22Rv1 (cell line): Measurements from ENCODE around the gene INO80C.

Source experiments
- H3K27ac ChIP-seq: fragments of 450-650 bp; 2 replicates; pipeline ENCODE4 v1.5.1; 2017
- ZFX ChIP-seq: fragments of 450-650 bp; IDR thresholded peaks from 2 replicates; pipeline ENCODE4 v1.6.1; 2017; ENCODE audit warnings: antibody characterized with exemption, borderline replicate concordance
- TF ChIP-seq, protein P1 (sequence below): fragments of 450-650 bp; IDR thresholded peaks from 2 replicates; pipeline ENCODE4 v1.5.1; 2017; ENCODE audit warnings: mild to moderate bottlenecking

Gene INO80C

DNA sequence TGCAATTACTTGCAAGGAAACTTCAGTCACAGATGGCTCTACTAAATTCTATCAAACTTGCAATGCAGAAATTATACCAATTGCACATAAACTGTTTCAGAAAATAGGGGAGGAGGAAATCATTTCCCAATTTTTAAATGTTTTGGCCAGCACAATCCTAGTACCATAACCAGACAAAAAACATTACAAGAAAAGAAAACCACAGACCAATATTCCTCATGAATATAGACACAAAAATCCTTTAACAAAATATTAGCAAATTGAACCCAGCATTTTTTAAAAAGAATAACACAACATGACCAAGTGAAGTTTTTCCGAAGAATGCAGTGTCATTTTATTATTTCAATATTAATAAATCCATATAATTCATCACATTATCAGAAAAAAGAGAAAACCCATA, 45.8 kb downstream of the INO80C start:
- no peak overlapping the region for H3K27ac ChIP-seq
- TF ChIP-seq, protein P1, sequence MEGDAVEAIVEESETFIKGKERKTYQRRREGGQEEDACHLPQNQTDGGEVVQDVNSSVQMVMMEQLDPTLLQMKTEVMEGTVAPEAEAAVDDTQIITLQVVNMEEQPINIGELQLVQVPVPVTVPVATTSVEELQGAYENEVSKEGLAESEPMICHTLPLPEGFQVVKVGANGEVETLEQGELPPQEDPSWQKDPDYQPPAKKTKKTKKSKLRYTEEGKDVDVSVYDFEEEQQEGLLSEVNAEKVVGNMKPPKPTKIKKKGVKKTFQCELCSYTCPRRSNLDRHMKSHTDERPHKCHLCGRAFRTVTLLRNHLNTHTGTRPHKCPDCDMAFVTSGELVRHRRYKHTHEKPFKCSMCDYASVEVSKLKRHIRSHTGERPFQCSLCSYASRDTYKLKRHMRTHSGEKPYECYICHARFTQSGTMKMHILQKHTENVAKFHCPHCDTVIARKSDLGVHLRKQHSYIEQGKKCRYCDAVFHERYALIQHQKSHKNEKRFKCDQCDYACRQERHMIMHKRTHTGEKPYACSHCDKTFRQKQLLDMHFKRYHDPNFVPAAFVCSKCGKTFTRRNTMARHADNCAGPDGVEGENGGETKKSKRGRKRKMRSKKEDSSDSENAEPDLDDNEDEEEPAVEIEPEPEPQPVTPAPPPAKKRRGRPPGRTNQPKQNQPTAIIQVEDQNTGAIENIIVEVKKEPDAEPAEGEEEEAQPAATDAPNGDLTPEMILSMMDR = no peak
- TF ChIP-seq ZFX = no peak

DNA sequence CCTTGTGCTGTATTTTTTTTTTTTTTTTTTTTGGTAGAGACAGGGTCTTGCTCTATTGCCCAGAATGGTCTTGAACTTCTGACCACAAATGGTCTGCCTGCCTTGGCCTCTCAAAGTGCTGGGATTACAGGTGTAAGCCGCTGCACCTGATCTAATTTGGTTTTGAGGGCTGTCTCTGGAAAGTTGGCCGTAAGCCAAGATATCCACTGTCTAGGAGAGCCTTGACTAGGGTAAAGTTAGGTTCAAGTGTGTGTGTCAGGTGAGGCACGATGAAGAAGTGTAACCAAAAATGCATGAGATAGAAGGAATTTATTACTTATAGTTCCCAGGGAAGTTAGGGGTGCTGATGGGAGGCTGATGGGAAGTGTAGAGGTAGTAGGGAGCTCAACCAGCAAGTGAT, 46.7 kb downstream of the INO80C start:
- H3K27ac ChIP-seq = no peak overlapping the region
- TF ChIP-seq, protein P1 = no peak
- no peak for TF ChIP-seq ZFX

DNA sequence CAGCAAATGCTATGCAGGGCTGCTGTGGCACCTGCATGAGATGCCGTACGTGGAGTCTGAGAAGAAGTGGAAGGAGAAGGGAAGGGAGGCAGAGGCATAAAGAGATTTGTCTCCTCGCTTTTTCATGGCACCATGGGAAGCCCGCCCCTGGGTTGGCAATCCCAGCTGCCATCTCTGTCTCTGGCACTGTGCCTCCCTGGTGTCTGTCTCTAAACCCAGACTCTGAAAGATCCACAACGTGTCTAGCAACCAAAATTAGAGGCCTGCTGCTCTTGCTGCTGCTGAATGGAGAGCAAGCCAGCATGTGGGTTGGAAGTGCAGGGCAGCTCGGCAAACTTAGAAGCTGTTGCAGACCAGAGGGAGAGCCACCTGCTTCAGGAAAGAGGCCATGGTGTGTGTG, 53.1 kb downstream of the INO80C start:
- no peak overlapping the region for H3K27ac ChIP-seq
- TF ChIP-seq, protein P1 = no peak
- no peak for TF ChIP-seq ZFX

DNA sequence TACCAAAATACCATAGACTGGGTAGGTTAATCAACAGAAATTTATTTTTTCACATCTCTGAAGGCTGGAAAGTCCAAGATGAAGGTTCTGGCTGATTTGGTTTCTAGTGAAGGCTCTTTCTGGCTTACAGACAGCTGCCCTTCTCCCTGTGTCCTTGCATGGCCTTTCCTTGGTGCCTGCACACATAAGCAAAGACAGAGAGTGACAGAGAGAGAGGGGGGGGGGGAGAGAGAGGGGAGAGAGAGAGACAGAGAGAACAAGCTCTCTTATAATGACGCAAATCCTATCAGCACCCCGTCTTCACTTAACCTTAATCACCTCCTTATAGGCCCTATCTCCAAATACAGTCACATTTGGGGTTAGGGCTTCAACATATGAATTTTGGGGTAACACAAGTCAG, 53.9 kb downstream of the INO80C start:
- no peak overlapping the region for H3K27ac ChIP-seq
- TF ChIP-seq, protein P1 = no peak

DNA sequence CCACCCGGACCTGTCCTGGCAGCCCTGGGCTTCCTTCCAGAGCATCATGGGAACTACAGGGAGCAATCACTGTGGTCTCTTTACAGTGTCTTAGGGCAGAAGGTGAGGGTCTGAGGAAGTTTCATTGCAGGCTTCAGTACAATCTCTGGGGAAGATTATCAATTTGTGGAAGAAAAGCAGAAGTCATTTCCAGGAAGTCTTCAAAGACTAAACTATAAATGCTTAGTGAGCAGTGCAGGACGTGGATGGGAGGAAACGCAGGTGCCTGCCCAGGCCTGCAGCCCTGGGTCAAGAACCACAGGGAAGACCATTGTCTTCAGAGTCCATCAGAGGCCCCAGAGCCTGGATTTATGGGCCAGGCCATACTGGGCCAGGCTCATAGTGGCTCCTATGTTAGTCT, 54.3 kb downstream of the INO80C start:
- TF ChIP-seq, protein P1 = no peak
- TF ChIP-seq ZFX = no peak

DNA sequence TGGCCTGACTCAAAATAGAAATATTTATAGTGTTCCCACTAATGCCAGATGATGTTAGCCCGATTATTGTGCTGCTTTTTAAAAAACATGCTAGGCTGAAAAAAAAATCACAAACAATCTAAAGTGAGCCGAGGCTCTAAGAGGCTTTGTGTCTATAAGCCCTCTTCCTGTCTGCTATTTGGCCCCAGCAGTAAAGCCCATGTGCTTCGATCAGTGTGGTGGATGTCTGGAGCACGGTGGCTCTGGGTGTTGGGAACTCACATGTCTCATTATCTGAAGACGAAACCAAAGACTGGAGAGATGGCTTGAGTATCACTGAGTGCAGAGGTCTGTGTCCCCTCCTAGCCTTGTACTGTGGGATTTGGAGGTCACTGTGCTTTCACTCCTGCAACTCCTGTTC, 55.1 kb downstream of the INO80C start:
- no peak overlapping the region for H3K27ac ChIP-seq
- no peak for TF ChIP-seq ZFX
- TF ChIP-seq, protein P1 = no peak

More for the DNA sequence above, 54.3 kb downstream of the INO80C start:
- no peak overlapping the region for H3K27ac ChIP-seq

DNA sequence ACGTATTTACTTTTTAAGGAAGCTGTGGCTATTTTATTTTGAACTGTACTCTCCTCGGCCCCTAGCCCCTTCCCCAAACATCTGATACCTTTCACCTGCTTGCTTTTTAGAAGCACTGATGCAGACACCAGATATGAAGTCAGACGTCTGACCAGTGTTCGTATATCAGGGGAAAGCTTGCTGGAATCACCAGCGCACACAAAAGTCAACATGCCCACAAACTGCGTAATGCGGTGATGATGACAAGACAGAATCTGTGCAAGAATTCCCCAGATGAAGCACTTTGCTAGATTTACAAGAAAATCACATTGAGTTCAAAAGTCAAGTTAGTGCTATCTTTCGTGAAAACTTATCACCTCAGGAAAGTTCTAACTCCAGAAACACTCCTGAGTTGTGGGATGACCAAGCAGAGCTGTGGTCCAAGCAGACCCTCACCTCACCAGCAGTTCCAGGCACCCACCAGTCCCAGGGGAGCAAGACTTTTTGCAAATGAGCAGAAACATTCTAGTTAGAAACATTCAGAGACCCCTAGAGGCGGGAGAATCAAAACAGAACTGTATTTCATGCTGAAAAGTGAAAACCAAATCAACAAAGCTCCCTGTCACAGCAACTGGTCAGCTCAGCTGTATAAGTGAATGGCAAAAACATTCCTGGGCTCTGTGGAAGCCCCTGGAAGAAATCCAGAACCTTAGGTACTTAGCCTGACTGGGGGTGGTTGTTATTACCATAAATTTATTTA, 55.7 kb downstream of the INO80C start:
- H3K27ac ChIP-seq = no peak overlapping the region
- TF ChIP-seq ZFX = no peak
- TF ChIP-seq, protein P1 = no peak
